Activated gamma-delta T cell treated with anti-CD3 and anti-CD28 coated beads, Interleukin-2, amount 50 U/mL, for 16 hours (primary cell): ENCODE results near the gene APEH.

Experiments used
- DNase-seq: peaks from one replicate; pipeline ENCODE4 v3.0.0-alpha.2; 2020; ENCODE audit warnings: low read depth

The APEH gene

DNA sequence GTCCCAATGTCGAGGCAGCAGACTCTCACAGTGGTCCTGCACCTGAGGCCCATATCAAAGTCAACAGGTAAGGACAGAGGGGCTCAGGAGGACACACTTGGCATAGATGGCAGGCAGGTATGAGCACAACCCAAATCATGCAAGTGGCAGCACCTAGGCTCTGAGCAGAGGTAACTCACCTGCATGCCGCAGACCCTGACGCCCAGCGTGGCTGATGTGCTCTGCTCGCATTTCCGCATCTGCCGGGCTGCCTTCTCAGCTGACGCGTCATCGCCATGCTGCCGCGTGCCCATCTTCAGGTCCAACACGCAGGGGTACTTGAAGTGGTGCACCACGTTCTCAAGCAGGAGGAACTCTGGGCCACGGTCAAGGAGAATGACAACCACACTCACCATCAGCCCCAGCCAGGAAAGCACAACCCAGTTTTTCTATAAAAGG lies 53.8 kb downstream of the APEH start:
- no peak for DNase-seq

DNA sequence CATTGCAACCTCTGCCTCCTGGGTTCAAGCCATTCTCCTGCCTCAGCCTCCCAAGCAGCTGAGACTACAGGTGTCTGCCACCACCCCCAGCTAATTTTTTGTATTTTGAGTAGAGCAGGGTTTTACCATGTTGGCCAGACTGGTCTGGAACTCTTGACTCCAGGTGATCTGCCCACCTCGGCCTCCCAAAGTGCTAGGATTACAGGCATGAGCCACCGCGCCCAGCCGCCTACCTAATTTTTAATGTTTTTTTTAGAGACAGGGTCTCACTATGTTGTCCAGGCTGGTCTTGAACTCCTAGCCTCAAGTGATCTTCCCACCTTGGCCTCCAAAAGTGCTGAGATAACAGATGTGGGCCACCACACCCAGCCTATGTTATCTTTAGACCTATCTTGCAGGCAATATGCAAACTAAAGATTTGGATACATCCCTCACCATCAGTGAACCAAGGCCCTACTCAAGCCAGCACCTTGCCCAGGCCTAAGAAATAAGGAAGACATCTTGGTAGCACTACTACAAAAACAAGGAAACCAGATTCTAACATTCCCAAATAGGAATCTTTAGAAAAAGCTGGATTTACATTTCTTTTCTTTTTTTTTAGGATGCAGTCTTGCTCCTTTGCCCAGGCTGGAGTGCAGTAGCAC lies 55.9 kb downstream of the APEH start:
- DNase-seq = no peak

DNA sequence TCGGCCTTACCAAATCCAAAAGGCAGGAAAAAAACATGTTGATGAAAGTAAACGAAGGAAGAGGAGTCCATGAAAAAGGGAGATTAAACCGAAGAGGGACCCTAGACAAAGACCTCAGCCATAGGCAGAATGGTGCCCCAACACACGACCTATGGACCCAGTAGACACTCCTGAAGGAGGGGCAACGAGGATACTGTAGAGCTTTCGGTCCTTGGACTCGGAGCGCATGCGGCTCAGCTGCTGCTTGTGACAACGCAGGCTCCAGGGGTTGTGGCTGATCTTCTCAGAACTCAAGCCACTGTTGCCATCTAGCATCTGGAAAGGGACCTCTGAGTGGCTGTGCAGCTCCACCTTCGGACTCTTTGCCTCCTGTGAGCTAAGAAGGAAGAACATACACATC lies 58.4 kb downstream of the APEH start:
- DNase-seq = no peak

DNA sequence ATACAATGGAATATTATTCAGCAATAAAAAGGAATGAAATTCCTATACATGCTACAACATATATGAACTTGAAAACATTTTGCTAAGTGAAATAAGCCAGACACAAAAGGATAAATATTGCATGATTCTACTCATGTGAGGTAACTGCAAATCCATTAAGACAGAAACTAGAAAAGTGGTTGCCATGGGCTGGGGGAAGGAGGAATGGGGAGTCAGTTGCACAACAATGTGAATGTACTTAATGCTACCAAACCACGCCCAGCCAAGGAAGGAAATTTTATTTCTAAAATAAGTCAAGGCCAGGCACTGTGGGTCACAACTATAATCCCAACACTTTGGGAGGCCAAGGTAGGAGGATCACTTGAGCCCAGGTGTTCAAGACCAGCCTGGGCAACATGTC lies 59.4 kb downstream of the APEH start:
- DNase-seq = no peak
